Muscle of leg (tissue), 11 donors: ENCODE measurements around the gene SNAPC5. TPM values are rescaled to one million over a fixed set of nuclear protein-coding genes. Genes with fewer than 3 reads are reported as not detected.
"Not testable (repeated sequence)": the region's sequence is repeated elsewhere in the genome, so short reads cannot be mapped to it uniquely, and the experiment has no call there.

Experiments
- DNase-seq: peaks from one replicate; pipeline ENCODE4 v3.0.0; 2013
- H3K27ac ChIP-seq: one replicate; pipeline ENCODE4 v1.5.1; 2013; ENCODE audit warnings: mild to moderate bottlenecking, low read length, control low read depth
- H3K27me3 ChIP-seq: one replicate; pipeline ENCODE4 v1.6.1; 2013; ENCODE audit warnings: low read length; ENCODE audit not compliant: control insufficient read depth, insufficient read depth
- H3K36me3 ChIP-seq: one replicate; pipeline ENCODE4 v1.6.1; 2013; ENCODE audit warnings: low read length; ENCODE audit not compliant: control insufficient read depth, insufficient read depth
- H3K4me1 ChIP-seq: one replicate; pipeline ENCODE4 v1.6.1; 2013; ENCODE audit warnings: low read length; ENCODE audit not compliant: control insufficient read depth, insufficient read depth
- H3K4me3 ChIP-seq: one replicate; pipeline ENCODE4 v1.5.1; 2013; ENCODE audit warnings: low read length, control low read depth
- H3K9me3 ChIP-seq: replicated peaks from 2 replicates; pipeline ENCODE4 v1.6.1; 2013; ENCODE audit warnings: low read depth, low read length; ENCODE audit not compliant: control insufficient read depth
- WGBS: methylation state at CpG from one replicate; pipeline ENCODE4 v1.1.5; 2013; ENCODE audit warnings: missing lambda C conversion rate; ENCODE audit not compliant: insufficient coverage; 5-methylcytosine and 5-hydroxymethylcytosine counted together
- polyA plus RNA-seq, 8 donors: library from polyadenylated mRNA; unstranded; fragments of 120-200 nt; gene quantifications; one replicate each; pipeline versions ENCODE4 v1.2.1 to v1.2.3, GENCODE V29; 2013; ENCODE audit warnings: inconsistent platforms in 1 of 8, low replicate concordance in 1 of 8; ENCODE audit not compliant: insufficient read length in 8 of 8, insufficient read depth in 1 of 8
- total RNA-seq: library from RNA; stranded (reverse); fragments of 120-200 nt; gene quantifications from one replicate; pipeline ENCODE4 v1.2.4, GENCODE V29; 2013

Gene SNAPC5
- total and polyA plus RNA-seq, 9 donors = 33.6 to 45.2 (median 38.9) TPM

GRCh38 chr15:66480267-66480666, 17.3 kb downstream of the SNAPC5 start:
- Histone ChIP-seq H3K36me3 (peaks cover 37% of the 10 kb centered on the region), H3K27me3 (no peaks in the 10 kb centered on the region), H3K9me3 (no peaks in the 10 kb centered on the region), H3K27ac (no peak overlapping the region), H3K4me1 (peaks cover 3% of the 10 kb centered on the region), H3K4me3 (no peak overlapping the region)
- no peak for DNase-seq
- WGBS = 100% methylated on average over 1 of the region's 6 CpGs

- H3K27me3 ChIP-seq = no peaks in the 10 kb centered on the region
- peaks cover 15% of the 10 kb centered on the region for H3K4me1 ChIP-seq
- no peak overlapping the region for H3K4me3 ChIP-seq
- H3K36me3 ChIP-seq = peaks cover 21% of the 10 kb centered on the region
- 100% methylated on average over 1 of the region's 2 CpGs for WGBS
- DNase-seq = no peak
- H3K27ac ChIP-seq = no peak overlapping the region
- H3K9me3 ChIP-seq = no peaks in the 10 kb centered on the region
These were observed 20.6 kb downstream of the SNAPC5 start for GRCh38 chr15:66477011-66477410.

- peaks cover 15% of the 10 kb centered on the region for H3K4me1 ChIP-seq
- 84% methylated on average over 4 of the region's 4 CpGs for WGBS
- no peak for DNase-seq
- no peak overlapping the region for H3K4me3 ChIP-seq
- H3K27ac ChIP-seq = no peak overlapping the region
- H3K36me3 ChIP-seq = peaks cover 17% of the 10 kb centered on the region
- no peaks in the 10 kb centered on the region for H3K9me3 ChIP-seq
- no peaks in the 10 kb centered on the region for H3K27me3 ChIP-seq
These were observed 21.0 kb downstream of the SNAPC5 start for GRCh38 chr15:66476535-66476934.

- Histone ChIP-seq H3K27me3 (no peaks in the 10 kb centered on the region), H3K27ac (no peak overlapping the region), H3K36me3 (peaks cover 10% of the 10 kb centered on the region), H3K9me3 (no peaks in the 10 kb centered on the region), H3K4me3 (no peak overlapping the region), H3K4me1 (peaks cover 15% of the 10 kb centered on the region)
- no peak for DNase-seq
- WGBS = no CpG with 5 or more reads among the region's 3 CpGs
These were observed 22.6 kb downstream of the SNAPC5 start for GRCh38 chr15:66474963-66475362.

GRCh38 chr15:66474135-66474534, 23.4 kb downstream of the SNAPC5 start:
- H3K4me3 ChIP-seq = no peak overlapping the region
- H3K36me3 ChIP-seq = peaks cover 10% of the 10 kb centered on the region
- H3K4me1 ChIP-seq = peaks cover 15% of the 10 kb centered on the region
- WGBS = 0% methylated on average over 1 of the region's 2 CpGs
- H3K9me3 ChIP-seq = no peaks in the 10 kb centered on the region
- DNase-seq = no peak
- H3K27ac ChIP-seq = no peak overlapping the region
- no peaks in the 10 kb centered on the region for H3K27me3 ChIP-seq

GRCh38 chr15:66472176-66472999, 25.2 kb downstream of the SNAPC5 start:
- DNase-seq = peak; percentile 30
- H3K4me1 ChIP-seq = peaks cover 15% of the 10 kb centered on the region
- peak overlapping the region; percentile 23 for H3K27ac ChIP-seq
- peaks cover 10% of the 10 kb centered on the region for H3K36me3 ChIP-seq
- WGBS = 51% methylated on average over 2 of the region's 8 CpGs
- H3K4me3 ChIP-seq = no peak overlapping the region
- no peaks in the 10 kb centered on the region for H3K27me3 ChIP-seq
- no peaks in the 10 kb centered on the region for H3K9me3 ChIP-seq

GRCh38 chr15:66470825-66471224, 26.7 kb downstream of the SNAPC5 start:
- DNase-seq, H3K27me3 ChIP-seq, H3K4me3 ChIP-seq, H3K9me3 ChIP-seq, H3K27ac ChIP-seq, H3K36me3 ChIP-seq: not testable (repeated sequence)
- H3K4me1 ChIP-seq = peaks cover 15% of the 10 kb centered on the region
- 29% methylated on average over 2 of the region's 4 CpGs for WGBS

- not testable (repeated sequence) for H3K4me1 ChIP-seq, H3K4me3 ChIP-seq, H3K27me3 ChIP-seq, H3K36me3 ChIP-seq, H3K27ac ChIP-seq, DNase-seq, H3K9me3 ChIP-seq
- 60% methylated on average over 1 of the region's 11 CpGs for WGBS
These were observed 30.2 kb downstream of the SNAPC5 start for GRCh38 chr15:66467162-66468040.

GRCh38 chr15:66465294-66465693, 32.3 kb downstream of the SNAPC5 start:
- not testable (repeated sequence) for H3K4me1 ChIP-seq, H3K36me3 ChIP-seq, DNase-seq, H3K27me3 ChIP-seq, H3K4me3 ChIP-seq, H3K27ac ChIP-seq, H3K9me3 ChIP-seq
- 93% methylated on average over 2 of the region's 6 CpGs for WGBS

- H3K4me3 ChIP-seq = no peak overlapping the region
- H3K27ac ChIP-seq = peak overlapping the region; percentile 21
- peaks cover 5% of the 10 kb centered on the region for H3K4me1 ChIP-seq
- no peaks in the 10 kb centered on the region for H3K9me3 ChIP-seq
- 55% methylated on average over 2 of the region's 4 CpGs for WGBS
- H3K36me3 ChIP-seq = peaks cover 7% of the 10 kb centered on the region
- DNase-seq = peak; percentile 64
- H3K27me3 ChIP-seq = no peaks in the 10 kb centered on the region
These were observed 34.9 kb downstream of the SNAPC5 start for GRCh38 chr15:66462627-66463026.
